NK-92 treated with Interleukin-12 subunit alpha and Interleukin-12 subunit beta, amount 100 ng/mL, for 24 hours (cell line): ENCODE data around the gene ELOB.
"Not testable (repeated sequence)": the region's sequence is repeated elsewhere in the genome, so short reads cannot be mapped to it uniquely, and the experiment has no call there.

ENCODE experiments used
- DNase-seq: peaks from one replicate; lab custom pipeline; 2025; lab: John Stamatoyannopoulos, UW

Gene ELOB

GRCh38 chr16:2748757-2749455 lies 28.2 kb downstream of the ELOB start:
- no peak for DNase-seq

- DNase-seq, result no peak
These were observed 31.1 kb downstream of the ELOB start for GRCh38 chr16:2745961-2746360.

GRCh38 chr16:2745116-2745890 lies 31.8 kb downstream of the ELOB start:
- no peak for DNase-seq

GRCh38 chr16:2744711-2745110 lies 32.4 kb downstream of the ELOB start:
- no peak for DNase-seq

- DNase-seq, result no peak
These were observed 33.9 kb downstream of the ELOB start for GRCh38 chr16:2743007-2743810.

- DNase-seq, result no peak
These were observed 34.6 kb downstream of the ELOB start for GRCh38 chr16:2742323-2743006.

- no peak for DNase-seq
These were observed 35.9 kb downstream of the ELOB start for GRCh38 chr16:2741168-2741567.

DNA sequence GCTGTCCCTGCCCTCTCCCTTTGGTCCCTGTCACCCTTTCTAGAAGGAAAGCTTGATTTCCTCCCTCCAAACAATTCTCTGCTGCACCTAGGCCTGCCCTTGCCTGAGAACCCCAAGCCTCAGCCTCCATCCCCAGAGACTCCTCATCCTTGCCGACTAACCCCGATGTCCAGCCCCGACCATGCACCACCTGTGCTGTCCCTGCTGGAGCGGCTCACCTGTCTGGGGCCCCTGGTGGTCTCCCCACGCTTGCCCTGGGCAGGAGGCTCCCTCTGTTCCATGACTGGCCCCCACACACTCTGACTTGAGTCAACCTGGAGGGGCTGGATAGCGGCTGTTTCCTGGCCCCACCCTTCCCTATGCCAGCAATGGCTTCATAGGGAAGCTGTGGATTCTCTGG lies 36.6 kb downstream of the ELOB start:
- no peak for DNase-seq

GRCh38 chr16:2739625-2740430 lies 37.3 kb downstream of the ELOB start:
- DNase-seq, result no peak

DNA sequence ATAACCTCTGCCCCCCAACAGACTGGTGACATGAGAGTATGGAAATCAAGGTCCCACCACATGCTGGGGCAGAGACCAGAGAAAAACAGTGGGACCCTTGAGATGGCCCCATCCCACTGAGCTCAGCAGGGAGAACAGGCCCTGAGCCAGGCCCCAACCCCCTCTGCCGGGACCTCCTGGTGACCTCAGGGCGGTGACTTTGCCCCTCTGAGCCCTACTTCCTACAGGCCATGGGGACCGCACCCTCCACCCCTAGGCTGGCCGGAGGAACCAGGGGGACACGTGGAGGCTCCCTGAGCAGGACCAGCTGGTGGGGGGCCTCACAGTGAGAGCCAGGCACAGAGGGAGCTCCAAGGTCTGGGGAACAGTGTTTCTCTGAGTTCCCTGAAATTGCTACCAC lies 38.5 kb downstream of the ELOB start:
- DNase-seq, result no peak

- DNase-seq, result no peak
These were observed 39.1 kb downstream of the ELOB start for GRCh38 chr16:2737895-2738418.

GRCh38 chr16:2737238-2737605 lies 39.9 kb downstream of the ELOB start:
- no peak for DNase-seq

GRCh38 chr16:2736476-2737237 lies 40.4 kb downstream of the ELOB start:
- no peak for DNase-seq

DNA sequence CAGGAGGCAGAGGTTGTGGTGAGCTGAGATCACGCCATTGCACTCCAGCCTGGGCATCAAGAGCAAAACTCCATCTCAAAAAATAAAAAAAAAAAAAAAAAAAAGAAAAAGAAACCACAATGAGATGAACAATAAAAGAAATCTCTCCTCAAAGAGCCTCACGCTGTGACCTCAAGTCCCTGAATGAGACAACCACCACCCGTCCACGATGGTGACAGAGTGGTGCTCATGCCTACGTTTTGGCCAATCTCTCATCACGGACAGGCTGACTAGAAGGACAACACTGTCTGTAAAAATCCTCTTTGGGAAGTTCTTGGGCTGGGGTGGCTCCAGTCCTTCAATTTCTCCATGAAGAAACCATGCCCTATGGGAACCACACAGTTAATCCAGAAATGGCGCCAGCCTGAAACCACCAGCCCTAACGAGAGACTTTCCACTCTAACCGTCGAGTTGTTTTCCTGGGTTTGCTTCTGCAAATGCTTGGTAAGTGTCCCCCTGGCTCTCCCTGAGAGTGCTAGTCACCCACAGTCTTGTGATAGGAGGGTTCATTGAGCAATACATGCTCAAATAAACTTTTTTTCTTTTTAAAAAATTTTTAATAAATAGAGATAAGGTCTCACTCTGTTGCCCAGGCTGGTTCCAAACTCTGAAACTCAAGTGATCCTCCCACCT lies 42.1 kb downstream of the ELOB start:
- DNase-seq, result no peak

GRCh38 chr16:2728034-2728433 lies 49.0 kb downstream of the ELOB start:
- DNase-seq, result no peak

- DNase-seq, result no peak
These were observed 50.2 kb downstream of the ELOB start for GRCh38 chr16:2726923-2727322.

GRCh38 chr16:2724816-2725348 lies 52.2 kb downstream of the ELOB start:
- DNase-seq, result no peak

DNA sequence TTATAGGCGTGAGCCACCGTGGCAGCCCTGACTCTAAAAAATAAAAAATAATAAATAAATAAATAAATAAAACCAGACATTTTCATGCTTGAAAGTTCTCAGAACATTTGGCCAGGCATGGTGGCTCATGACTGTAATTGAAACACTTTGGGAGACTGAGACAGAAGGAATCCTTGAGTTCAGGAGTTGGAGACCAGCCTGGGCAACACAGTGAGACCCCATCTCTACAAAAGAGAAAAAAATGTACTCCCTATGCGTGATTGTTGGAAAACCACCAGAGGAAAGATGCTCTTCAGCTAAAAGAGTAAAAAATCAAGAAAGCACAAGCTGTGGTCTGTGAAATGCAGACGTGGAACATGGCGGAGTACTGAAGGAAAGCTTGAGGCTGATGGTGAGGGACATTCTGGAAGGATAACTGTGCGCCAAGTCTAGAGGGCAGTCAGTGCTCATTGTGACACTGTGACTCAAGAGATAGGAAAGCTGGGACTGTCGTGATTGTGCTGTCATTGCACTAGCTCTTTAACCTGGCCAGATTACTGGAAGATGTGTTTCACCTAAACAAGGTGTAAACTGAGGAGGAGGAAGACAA lies 52.9 kb downstream of the ELOB start:
- no peak for DNase-seq

GRCh38 chr16:2721634-2722173 lies 55.4 kb downstream of the ELOB start:
- DNase-seq, result not testable (repeated sequence)
